Liver (tissue), 9 donors: ENCODE results near the gene SLC46A1. TPM values are rescaled to one million over a fixed set of nuclear protein-coding genes. Genes with fewer than 3 reads are reported as not detected.

ENCODE experiments used
- DNase-seq: peaks from one replicate; pipeline ENCODE4 v3.0.0-alpha.2; 2017; ENCODE audit warnings: low spot score
- H3K27ac ChIP-seq, 2 donors: one replicate each; pipeline ENCODE4 v1.7.0; 2013; ENCODE audit warnings: inconsistent platforms in 2 of 2, low read length in 2 of 2, control low read depth in 1 of 2, low read depth in 1 of 2, mild to moderate bottlenecking in 1 of 2
- H3K27me3 ChIP-seq, 4 donors: one replicate each; pipeline versions ENCODE4 v1.6.1 to v1.7.0; 2013; ENCODE audit warnings: low read length in 3 of 4, inconsistent platforms in 1 of 4, mild to moderate bottlenecking in 1 of 4, moderate library complexity in 1 of 4; ENCODE audit not compliant: control insufficient read depth in 4 of 4, insufficient read depth in 4 of 4
- H3K36me3 ChIP-seq, 4 donors: one replicate each; pipeline versions ENCODE4 v1.6.1 to v1.7.0; 2013; ENCODE audit warnings: low read length in 3 of 4, mild to moderate bottlenecking in 3 of 4, low read depth in 1 of 4, moderate library complexity in 1 of 4; ENCODE audit not compliant: control insufficient read depth in 4 of 4, insufficient read depth in 3 of 4
- H3K4me1 ChIP-seq, 4 donors: one replicate each; pipeline versions ENCODE4 v1.6.1 to v1.7.0; 2013; ENCODE audit warnings: low read length in 3 of 4, mild to moderate bottlenecking in 3 of 4, moderate library complexity in 1 of 4; ENCODE audit not compliant: control insufficient read depth in 4 of 4, insufficient read depth in 4 of 4
- H3K4me3 ChIP-seq, 3 donors: one replicate each; pipeline versions ENCODE4 v1.6.1 to v1.7.0; 2013; ENCODE audit warnings: low read length in 3 of 3, control low read depth in 1 of 3, low read depth in 1 of 3, mild to moderate bottlenecking in 1 of 3
- H3K9ac ChIP-seq, 2 donors: one replicate each; pipeline ENCODE4 v1.7.0; 2013; ENCODE audit warnings: low read length in 2 of 2, mild to moderate bottlenecking in 2 of 2, moderate library complexity in 2 of 2, control low read depth in 1 of 2, low read depth in 1 of 2
- H3K9me3 ChIP-seq, 4 donors: one replicate each; pipeline versions ENCODE4 v1.6.1 to v1.7.0; 2013; ENCODE audit warnings: low read length in 3 of 4; ENCODE audit not compliant: control insufficient read depth in 4 of 4
- ATF3 ChIP-seq: IDR thresholded peaks from 2 replicates; pipeline ENCODE4 v1.6.1; 2016; ENCODE audit warnings: antibody characterized with exemption
- CTCF ChIP-seq: fragments of 150-350 bp; IDR thresholded peaks from 2 replicates; pipeline ENCODE4 v1.5.1; 2017; ENCODE audit warnings: improper control_type of control experiment, low read depth, low read length; ENCODE audit not compliant: missing input control
- EGR1 ChIP-seq, 2 donors: IDR thresholded peaks; 2 replicates each; pipeline ENCODE4 v1.6.1; 2016 to 2018; ENCODE audit warnings: antibody characterized with exemption in 2 of 2, low read depth in 2 of 2
- FOXA1 ChIP-seq: IDR thresholded peaks from 2 replicates; pipeline ENCODE4 v1.6.1; 2016; ENCODE audit warnings: antibody characterized with exemption
- FOXA2 ChIP-seq: IDR thresholded peaks from 2 replicates; pipeline ENCODE4 v1.6.1; 2016; ENCODE audit warnings: antibody characterized with exemption
- GABPA ChIP-seq, 2 donors: IDR thresholded peaks in 1 of 2; conservative IDR thresholded peaks in 1 of 2; 2 replicates each; pipeline ENCODE4 v1.6.1; 2016; ENCODE audit warnings: antibody characterized with exemption in 2 of 2, mild to moderate bottlenecking in 1 of 2, moderate library complexity in 1 of 2
- HNF4A ChIP-seq, 2 donors: conservative IDR thresholded peaks; 2 replicates each; pipeline ENCODE4 v1.6.1; 2016; ENCODE audit warnings: antibody characterized with exemption in 2 of 2, mild to moderate bottlenecking in 2 of 2
- HNF4G ChIP-seq: IDR thresholded peaks from 2 replicates; pipeline ENCODE4 v1.6.1; 2016; ENCODE audit warnings: antibody characterized with exemption
- JUND ChIP-seq, 2 donors: IDR thresholded peaks; 2 replicates each; pipeline ENCODE4 v1.6.1; 2016; ENCODE audit warnings: antibody characterized with exemption in 2 of 2
- MAX ChIP-seq: IDR thresholded peaks from 2 replicates; pipeline ENCODE4 v1.6.1; 2016; ENCODE audit warnings: antibody characterized with exemption
- NR2F2 ChIP-seq: IDR thresholded peaks from 2 replicates; pipeline ENCODE4 v1.6.1; 2016; ENCODE audit warnings: antibody characterized with exemption
- RAD21 ChIP-seq, 2 donors: IDR thresholded peaks; 2 replicates each; pipeline ENCODE4 v1.6.1; 2016; ENCODE audit warnings: antibody characterized with exemption in 2 of 2, mild to moderate bottlenecking in 2 of 2
- RXRA ChIP-seq, 2 donors: IDR thresholded peaks; 2 replicates each; pipeline ENCODE4 v1.6.1; 2017 to 2018; ENCODE audit warnings: antibody characterized with exemption in 2 of 2, mild to moderate bottlenecking in 1 of 2
- SP1 ChIP-seq: IDR thresholded peaks from 2 replicates; pipeline ENCODE4 v1.6.1; 2018; ENCODE audit warnings: antibody characterized with exemption, mild to moderate bottlenecking
- TAF1 ChIP-seq: conservative IDR thresholded peaks from 2 replicates; pipeline ENCODE4 v1.6.1; 2016; ENCODE audit warnings: antibody characterized with exemption, mild to moderate bottlenecking
- YY1 ChIP-seq: IDR thresholded peaks from 2 replicates; pipeline ENCODE4 v1.6.1; 2016; ENCODE audit warnings: antibody characterized with exemption, mild to moderate bottlenecking
- ZBTB33 ChIP-seq: IDR thresholded peaks from 2 replicates; pipeline ENCODE4 v1.6.1; 2016; ENCODE audit warnings: antibody characterized with exemption
- WGBS: extraction: QIAGEN DNeasy Blood & Tissue Kit; methylation state at CpG from one replicate; pipeline ENCODE4 v1.1.7; 2013; 5-methylcytosine and 5-hydroxymethylcytosine counted together
- polyA plus RNA-seq, 2 donors: library from polyadenylated mRNA; stranded (reverse) in 1 of 2; unstranded in 1 of 2; fragments of 200-250 nt in 1 of 2; fragments of >200 nt in 1 of 2; fragmentation: Nextera tagmentation in 1 of 2; extraction: Ambion mirVana in 1 of 2; gene quantifications; one replicate each; pipeline versions ENCODE4 v1.2.1 to v1.2.3, GENCODE V29; 2013 to 2015
- total RNA-seq, 2 donors: library from RNA; depleted of rRNA; stranded (reverse); fragments of >200 nt; gene quantifications; one replicate each; pipeline ENCODE4 v1.2.3, GENCODE V29; 2014
- TF ChIP-seq, protein P1 (sequence below): IDR thresholded peaks from 2 replicates; pipeline ENCODE4 v1.6.1; 2016; ENCODE audit warnings: antibody characterized with exemption, mild to moderate bottlenecking
- donor health status: healthy.
- donor health status: healthy.
- donor health status: healthy.
- donor health status: healthy.
- donor health status: healthy.

SLC46A1 gene
- total and polyA plus RNA-seq, 4 donors, result 13.6 to 47.9 (median 19.1) TPM

DNA sequence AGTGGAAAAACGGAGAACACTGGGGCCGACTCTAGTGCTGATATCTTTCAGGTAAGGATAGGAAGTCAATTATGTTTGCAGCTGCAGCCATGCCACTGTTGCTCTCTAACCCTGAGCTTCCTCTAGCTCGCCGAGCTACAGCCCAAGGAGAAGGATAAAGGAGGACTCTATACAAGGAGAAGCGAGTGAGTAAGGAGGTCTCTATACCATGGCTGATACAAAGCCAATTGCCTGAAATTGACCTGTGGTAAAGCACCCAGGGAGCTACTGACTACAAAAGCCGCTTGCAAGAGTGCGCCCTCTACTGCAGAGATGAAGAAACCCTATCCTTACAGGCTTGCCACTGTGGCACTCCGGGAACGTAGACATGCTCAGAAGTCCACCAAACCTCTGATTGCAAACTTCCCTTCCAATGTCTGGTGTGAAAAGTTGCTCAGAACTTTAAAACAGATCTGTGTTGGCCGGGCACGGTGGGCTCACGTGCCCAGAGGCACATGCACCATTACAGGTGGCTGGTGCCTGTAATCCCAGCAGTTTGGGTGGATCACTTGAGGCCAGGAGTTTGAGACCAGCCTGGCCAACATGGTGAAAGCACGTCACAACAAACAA lies 10.8 kb upstream of the SLC46A1 start:
- no peak for TF ChIP-seq NR2F2
- TF ChIP-seq CTCF, result peak; percentile 73
- TF ChIP-seq GABPA (IDR thresholded peaks at IDR 0.05 in 1 of 2, conservative IDR thresholded peaks at IDR 0.05 in 1 of 2), result no peak
- no peak for TF ChIP-seq FOXA1
- TF ChIP-seq JUND (IDR thresholded peaks at IDR 0.05), result no peak
- TF ChIP-seq SP1, result peak; percentile 42
- TF ChIP-seq EGR1 (IDR thresholded peaks at IDR 0.05; ENCODE audit: low read depth in 2 of 2), result no peak
- TF ChIP-seq FOXA2, result no peak
- no peak for TF ChIP-seq ATF3
- TF ChIP-seq YY1, result no peak
- no peak for TF ChIP-seq ZBTB33
- TF ChIP-seq MAX, result no peak
- TF ChIP-seq, protein P1, sequence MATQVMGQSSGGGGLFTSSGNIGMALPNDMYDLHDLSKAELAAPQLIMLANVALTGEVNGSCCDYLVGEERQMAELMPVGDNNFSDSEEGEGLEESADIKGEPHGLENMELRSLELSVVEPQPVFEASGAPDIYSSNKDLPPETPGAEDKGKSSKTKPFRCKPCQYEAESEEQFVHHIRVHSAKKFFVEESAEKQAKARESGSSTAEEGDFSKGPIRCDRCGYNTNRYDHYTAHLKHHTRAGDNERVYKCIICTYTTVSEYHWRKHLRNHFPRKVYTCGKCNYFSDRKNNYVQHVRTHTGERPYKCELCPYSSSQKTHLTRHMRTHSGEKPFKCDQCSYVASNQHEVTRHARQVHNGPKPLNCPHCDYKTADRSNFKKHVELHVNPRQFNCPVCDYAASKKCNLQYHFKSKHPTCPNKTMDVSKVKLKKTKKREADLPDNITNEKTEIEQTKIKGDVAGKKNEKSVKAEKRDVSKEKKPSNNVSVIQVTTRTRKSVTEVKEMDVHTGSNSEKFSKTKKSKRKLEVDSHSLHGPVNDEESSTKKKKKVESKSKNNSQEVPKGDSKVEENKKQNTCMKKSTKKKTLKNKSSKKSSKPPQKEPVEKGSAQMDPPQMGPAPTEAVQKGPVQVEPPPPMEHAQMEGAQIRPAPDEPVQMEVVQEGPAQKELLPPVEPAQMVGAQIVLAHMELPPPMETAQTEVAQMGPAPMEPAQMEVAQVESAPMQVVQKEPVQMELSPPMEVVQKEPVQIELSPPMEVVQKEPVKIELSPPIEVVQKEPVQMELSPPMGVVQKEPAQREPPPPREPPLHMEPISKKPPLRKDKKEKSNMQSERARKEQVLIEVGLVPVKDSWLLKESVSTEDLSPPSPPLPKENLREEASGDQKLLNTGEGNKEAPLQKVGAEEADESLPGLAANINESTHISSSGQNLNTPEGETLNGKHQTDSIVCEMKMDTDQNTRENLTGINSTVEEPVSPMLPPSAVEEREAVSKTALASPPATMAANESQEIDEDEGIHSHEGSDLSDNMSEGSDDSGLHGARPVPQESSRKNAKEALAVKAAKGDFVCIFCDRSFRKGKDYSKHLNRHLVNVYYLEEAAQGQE, result no peak
- TF ChIP-seq HNF4A (conservative IDR thresholded peaks at IDR 0.05), result peak; percentile 43 to 61
- TF ChIP-seq RXRA (IDR thresholded peaks at IDR 0.05), result peak; percentile 16 to 51
- TF ChIP-seq RAD21 (IDR thresholded peaks at IDR 0.05), result peak; percentile 87 to 91
- no peak for TF ChIP-seq TAF1
- peak; percentile 19 for TF ChIP-seq HNF4G
- 13% methylated on average over 13 of the region's 13 CpGs for WGBS
- Histone ChIP-seq H3K4me3 (no peak overlapping the region), H3K9me3 (no peaks in the 10 kb centered on the region), H3K4me1 (peaks cover 0 to 9% (median 8%) of the 10 kb centered on the region in 4 donors), H3K27me3 (no peaks in the 10 kb centered on the region), H3K36me3 (no peaks in the 10 kb centered on the region), H3K9ac (no peak overlapping the region), H3K27ac (no peak overlapping the region)
- no peak for DNase-seq
